SK-N-SH (cell line): ENCODE results near the gene EPB41L4A. TPM values are rescaled to one million over a fixed set of nuclear protein-coding genes. Genes with fewer than 3 reads are reported as not detected.

Experiments
- CTCF ChIA-PET: fragments of 300-600, 350-600 bp; formaldehyde crosslinking; extraction: SDS; loops from one replicate; lab custom pipeline; 2021; lab: Yijun Ruan, JAX
- POLR2A ChIA-PET: fragments of 350-600 bp; sonication (Branson Sonifier 250); formaldehyde crosslinking; extraction: SDS; loops from one replicate; lab custom pipeline; 2020; ENCODE audit warnings: antibody characterized with exemption, inconsistent platforms; lab: Yijun Ruan, JAX
- DNase-seq: peaks from one replicate; pipeline ENCODE4 v3.0.0; 2012
- H2AFZ ChIP-seq: fragments of 200-600 bp; sonication (generic); 2 replicates; pipeline ENCODE4 v1.8.1; 2016; ENCODE audit warnings: antibody characterized with exemption, mild to moderate bottlenecking, low read depth
- H3F3A ChIP-seq: fragments of 200-600 bp; sonication (generic); replicated peaks from 2 replicates; pipeline ENCODE3; 2016; ENCODE audit warnings: antibody characterized with exemption, mild to moderate bottlenecking; ENCODE audit not compliant: insufficient read depth
- H3K27ac ChIP-seq, 2 experiments: fragments of 200-500 bp in 1 of 2; fragments of 200-600 bp in 1 of 2; sonication (Bioruptor generic) in 1 of 2; sonication (generic), shearing (Covaris generic) in 1 of 2; 2 replicates each; pipeline versions ENCODE4 v1.5.1 to v1.6.1; 2014 to 2016; ENCODE audit warnings: low read depth in 2 of 2, inconsistent platforms in 1 of 2, low read length in 1 of 2, mild to moderate bottlenecking in 1 of 2, mixed read lengths in 1 of 2
- H3K27me3 ChIP-seq: fragments of 200-600 bp; sonication (generic), shearing (Covaris generic); 2 replicates; pipeline ENCODE4 v1.6.1; 2016; ENCODE audit warnings: mixed run types; ENCODE audit not compliant: insufficient read depth
- H3K36me3 ChIP-seq, 2 experiments: fragments of 200-500 bp in 1 of 2; fragments of 200-600 bp in 1 of 2; sonication (Bioruptor generic) in 1 of 2; sonication (generic) in 1 of 2; replicated peaks in 1 of 2; 2 replicates each; pipeline versions ENCODE3 to v1.5.1; 2014 to 2016; ENCODE audit warnings: low read length in 1 of 2, mild to moderate bottlenecking in 1 of 2; ENCODE audit not compliant: insufficient read depth in 2 of 2, control insufficient read depth in 1 of 2
- H3K4me1 ChIP-seq, 2 experiments: fragments of 200-500 bp in 1 of 2; fragments of 200-600 bp in 1 of 2; sonication (Bioruptor generic) in 1 of 2; sonication (generic), shearing (Covaris generic) in 1 of 2; 2 replicates each; pipeline versions ENCODE4 v1.5.1 to v1.6.1; 2014 to 2016; ENCODE audit warnings: low read depth in 1 of 2, low read length in 1 of 2, mixed run types in 1 of 2; ENCODE audit not compliant: insufficient read depth in 2 of 2, control insufficient read depth in 1 of 2
- H3K4me2 ChIP-seq: fragments of 200-600 bp; sonication (generic), shearing (Covaris generic); 2 replicates; pipeline ENCODE4 v1.6.1; 2017; ENCODE audit warnings: mixed run types
- H3K4me3 ChIP-seq, 2 experiments: fragments of 200-500 bp in 1 of 2; fragments of 200-600 bp in 1 of 2; sonication (Bioruptor generic) in 1 of 2; sonication (generic), shearing (Covaris generic) in 1 of 2; 2 replicates each; pipeline versions ENCODE4 v1.5.1 to v1.8.1; 2014 to 2016; ENCODE audit warnings: low read depth in 2 of 2, inconsistent platforms in 1 of 2, low read length in 1 of 2, mild to moderate bottlenecking in 1 of 2, mixed read lengths in 1 of 2, moderate library complexity in 1 of 2
- H3K79me2 ChIP-seq: fragments of 200-600 bp; sonication (generic); 2 replicates; pipeline ENCODE4 v1.8.1; 2017; ENCODE audit warnings: mild to moderate bottlenecking; ENCODE audit not compliant: insufficient read depth
- H3K9ac ChIP-seq: fragments of 200-600 bp; sonication (generic); 2 replicates; pipeline ENCODE4 v1.6.1; 2017; ENCODE audit warnings: mixed run types
- H3K9me2 ChIP-seq: fragments of 200-600 bp; sonication (generic); 2 replicates; pipeline ENCODE4 v1.6.1; 2017; ENCODE audit warnings: mixed run types
- H3K9me3 ChIP-seq: fragments of 200-600 bp; sonication (generic); 2 replicates; pipeline ENCODE4 v1.6.1; 2017; ENCODE audit warnings: mixed run types, mild to moderate bottlenecking, moderate library complexity
- H4K20me1 ChIP-seq: fragments of 200-600 bp; sonication (generic); 2 replicates; pipeline ENCODE4 v1.6.1; 2017; ENCODE audit warnings: mild to moderate bottlenecking, mixed run types; ENCODE audit not compliant: insufficient read depth
- CTCF ChIP-seq: fragments of 200-600 bp; sonication (generic); IDR thresholded peaks from 2 replicates; pipeline ENCODE4 v1.6.1; 2017; ENCODE audit warnings: antibody characterized with exemption, mild to moderate bottlenecking, moderate library complexity
- ELF1 ChIP-seq: IDR thresholded peaks from 2 replicates; pipeline ENCODE4 v1.4.0; 2012
- EP300 ChIP-seq, 2 experiments: IDR thresholded peaks; 2 replicates each; pipeline versions ENCODE4 v1.4.0 to v1.6.1; 2012; ENCODE audit warnings: borderline replicate concordance in 1 of 2, low read depth in 1 of 2, low read length in 1 of 2
- EZH2phosphoT487 ChIP-seq: fragments of 200-600 bp; sonication (generic); IDR thresholded peaks from 2 replicates; pipeline ENCODE4 v1.6.1; 2017; ENCODE audit warnings: low read depth, mixed run types, mild to moderate bottlenecking, antibody characterized with exemption, moderate library complexity, borderline replicate concordance
- FOXJ3 ChIP-seq: sonication (generic); formaldehyde crosslinking; IDR thresholded peaks from 2 replicates; pipeline ENCODE4 v1.5.1; 2020; ENCODE audit warnings: mild to moderate bottlenecking, missing genetic modification reagents
- FOXM1 ChIP-seq: IDR thresholded peaks from 2 replicates; pipeline ENCODE4 v1.4.0; 2012; ENCODE audit warnings: low read depth, mild to moderate bottlenecking
- GABPA ChIP-seq: IDR thresholded peaks from 2 replicates; pipeline ENCODE4 v1.4.0; 2012; ENCODE audit warnings: low read depth, mild to moderate bottlenecking
- JUND ChIP-seq: IDR thresholded peaks from 2 replicates; pipeline ENCODE4 v1.4.0; 2012
- MEF2A ChIP-seq: IDR thresholded peaks from 2 replicates; pipeline ENCODE4 v1.4.0; 2012; ENCODE audit warnings: low read depth, borderline replicate concordance
- MXI1 ChIP-seq: IDR thresholded peaks from 2 replicates; pipeline ENCODE4 v1.6.1; 2012; ENCODE audit warnings: mild to moderate bottlenecking, low read depth, low read length, improper control_type of control experiment
- PBX3 ChIP-seq: IDR thresholded peaks from 2 replicates; pipeline ENCODE4; 2012
- RAD21 ChIP-seq: IDR thresholded peaks from 2 replicates; pipeline ENCODE4 v1.6.1; 2012; ENCODE audit warnings: mild to moderate bottlenecking, low read length
- RFX5 ChIP-seq: IDR thresholded peaks from 2 replicates; pipeline ENCODE4 v1.6.1; 2012; ENCODE audit warnings: mild to moderate bottlenecking, improper control_type of control experiment, low read length
- TAF1 ChIP-seq: IDR thresholded peaks from 2 replicates; pipeline ENCODE4 v1.6.1; 2012; ENCODE audit warnings: low read depth, mild to moderate bottlenecking, low read length, moderate library complexity, borderline replicate concordance
- TCF12 ChIP-seq: IDR thresholded peaks from 2 replicates; pipeline ENCODE4 v1.4.0; 2012
- TEAD4 ChIP-seq: IDR thresholded peaks from 2 replicates; pipeline ENCODE4 v1.4.0; 2012; ENCODE audit warnings: mild to moderate bottlenecking, borderline replicate concordance; ENCODE audit not compliant: insufficient read depth
- USF1 ChIP-seq: IDR thresholded peaks from 2 replicates; pipeline ENCODE4 v1.4.0; 2012; ENCODE audit warnings: low read depth, borderline replicate concordance
- USF2 ChIP-seq: fragments of 150-350 bp; IDR thresholded peaks from 2 replicates; pipeline ENCODE4 v1.6.1; 2017; ENCODE audit warnings: antibody characterized with exemption, low read length, low read depth, borderline replicate concordance
- YY1 ChIP-seq: IDR thresholded peaks from 2 replicates; pipeline ENCODE4 v1.4.0; 2012; ENCODE audit warnings: low read depth, mild to moderate bottlenecking
- ZBTB33 ChIP-seq: IDR thresholded peaks from 2 replicates; pipeline ENCODE4 v1.4.0; 2012; ENCODE audit warnings: low read depth, borderline replicate concordance
- whole genome bisulfite sequencing: methylation state at CpG from one replicate; pipeline ENCODE4 v1.1.6; 2017; ENCODE audit warnings: low lambda C conversion rate; 5-methylcytosine and 5-hydroxymethylcytosine counted together
- polyA plus RNA-seq, 3 experiments: library from polyadenylated mRNA; depleted of rRNA; stranded (reverse); fragments of >200 nt; gene quantifications; 2 replicates each; pipeline ENCODE4 v1.2.3, GENCODE V29; 2012

The EPB41L4A gene
- polyA plus RNA-seq, 1 of the 3 experiments (the other 2 are of a cell fraction): 0.07 TPM

- WGBS: 77% methylated on average over 3 of the region's 3 CpGs
- CTCF ChIA-PET: no interaction called here
- no peaks in the 10 kb centered on the region for H3K27me3 ChIP-seq
- no peaks in the 10 kb centered on the region for H3F3A ChIP-seq
- TF ChIP-seq USF2: no peak
- TF ChIP-seq PBX3: no peak
- TF ChIP-seq GABPA: no peak
- TF ChIP-seq YY1: no peak
- no peak for TF ChIP-seq FOXJ3 (CRISPR knock-in tag)
- TF ChIP-seq JUND: no peak
- TF ChIP-seq EP300 (IDR thresholded peaks at IDR 0.05; ENCODE audit: borderline replicate concordance in 1 of 2, low read depth in 1 of 2, low read length in 1 of 2): no peak
- no peak for TF ChIP-seq USF1
- no peak for TF ChIP-seq MEF2A
- TF ChIP-seq TCF12: no peak
- TF ChIP-seq, all 33 proteins: peak for 0
- no peak overlapping the region for H3K4me2 ChIP-seq
- H3K9me3 ChIP-seq: no peaks in the 10 kb centered on the region
- no peak overlapping the region for H3K4me3 ChIP-seq
- POLR2A ChIA-PET: no interaction called here
- H3K27ac ChIP-seq: no peak overlapping the region
- no peaks in the 10 kb centered on the region for H3K9me2 ChIP-seq
- no peak for DNase-seq
- no peak overlapping the region for H2AFZ ChIP-seq
- no peaks in the 10 kb centered on the region for H3K36me3 ChIP-seq
- H3K9ac ChIP-seq: no peak overlapping the region
- H3K4me1 ChIP-seq: no peaks in the 10 kb centered on the region; a peak in 1 of 4 replicates
- H4K20me1 ChIP-seq: no peaks in the 10 kb centered on the region
- H3K79me2 ChIP-seq: no peaks in the 10 kb centered on the region
Measured at GRCh38 chr5:112119508-112119907, 299.6 kb downstream of the EPB41L4A start.

GRCh38 chr5:112117551-112117950, 301.5 kb downstream of the EPB41L4A start:
- H3K27me3 ChIP-seq: no peaks in the 10 kb centered on the region
- H3K9me2 ChIP-seq: no peaks in the 10 kb centered on the region
- H3K79me2 ChIP-seq: no peaks in the 10 kb centered on the region
- H3K4me3 ChIP-seq: no peak overlapping the region
- WGBS: 85% methylated on average over 1 of the region's 1 CpG
- no peaks in the 10 kb centered on the region; a peak in 1 of 4 replicates for H3K4me1 ChIP-seq
- H3K9me3 ChIP-seq: no peaks in the 10 kb centered on the region
- H2AFZ ChIP-seq: no peak overlapping the region
- no peak overlapping the region for H3K4me2 ChIP-seq
- ChIA-PET POLR2A (no interaction called here), CTCF (no interaction called here)
- H3K36me3 ChIP-seq: no peaks in the 10 kb centered on the region
- DNase-seq: no peak
- no peaks in the 10 kb centered on the region for H3F3A ChIP-seq
- H3K27ac ChIP-seq: no peak overlapping the region
- no peak overlapping the region for H3K9ac ChIP-seq
- no peaks in the 10 kb centered on the region for H4K20me1 ChIP-seq
- TF ChIP-seq TAF1 (no peak), EZH2phosphoT487 (no peak), MXI1 (no peak), JUND (no peak), TEAD4 (no peak), RAD21 (no peak), CTCF (no peak), ELF1 (no peak), FOXM1 (no peak), EP300 (IDR thresholded peaks at IDR 0.05; ENCODE audit: borderline replicate concordance in 1 of 2, low read depth in 1 of 2, low read length in 1 of 2) (no peak), RFX5 (no peak), ZBTB33 (no peak), MEF2A (no peak)
